GM12873 (cell line): ENCODE results near the gene METTL16.

Experiments used
- TF ChIP-seq, protein P1 (sequence below): IDR thresholded peaks from 2 replicates; pipeline ENCODE4 v1.5.1; 2012; ENCODE audit warnings: low read depth, mild to moderate bottlenecking, moderate library complexity, low read length, control low read depth; ENCODE audit not compliant: insufficient read depth; ENCODE audit errors: missing control alignments

METTL16 gene

DNA sequence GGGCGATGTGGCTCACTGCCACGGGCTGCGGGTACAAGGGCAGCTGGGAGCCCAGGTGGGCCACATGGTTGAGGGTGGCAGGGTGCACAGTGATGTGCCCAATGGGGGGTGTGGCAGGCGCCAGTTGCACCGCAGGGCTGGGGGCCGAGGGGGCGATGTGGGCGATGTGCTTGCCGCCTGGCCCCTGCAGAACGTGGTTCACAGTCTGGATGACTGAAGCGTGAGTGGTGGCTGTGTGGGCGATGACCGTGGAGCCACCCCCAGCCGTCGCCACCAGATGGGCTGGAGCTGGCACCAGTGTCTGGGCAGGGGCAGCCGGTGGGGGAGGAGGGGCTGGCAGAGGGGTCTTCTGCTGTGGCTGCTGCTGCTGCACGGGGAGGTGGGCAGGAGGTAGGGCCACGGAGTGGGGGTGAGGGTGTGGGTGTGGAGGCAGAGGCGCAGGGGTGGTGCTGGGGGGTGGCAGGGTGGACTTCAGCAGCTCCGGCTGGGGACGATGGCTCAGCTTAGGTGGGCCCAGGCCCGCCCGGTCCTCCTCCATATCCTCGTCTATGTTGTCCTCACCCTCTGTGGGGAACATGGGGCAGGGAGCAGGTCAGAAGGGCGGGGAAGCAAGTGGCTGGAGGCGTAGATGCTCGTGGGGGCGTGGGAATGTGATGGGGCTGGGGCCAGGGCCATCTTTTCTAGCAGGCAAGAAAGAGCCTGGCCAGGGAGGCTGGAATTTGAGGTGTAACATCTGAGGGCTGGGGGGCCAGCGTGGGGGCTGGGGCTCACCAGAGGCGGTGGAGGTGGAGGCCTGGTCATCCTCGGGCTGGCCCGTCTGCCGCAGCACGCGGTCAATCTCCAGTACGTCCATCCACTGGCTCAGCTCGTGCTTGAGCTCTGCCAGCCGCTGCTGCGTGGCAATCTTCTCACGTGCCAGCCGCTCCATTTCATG lies 124.3 kb downstream of the METTL16 start:
- TF ChIP-seq, protein P1, sequence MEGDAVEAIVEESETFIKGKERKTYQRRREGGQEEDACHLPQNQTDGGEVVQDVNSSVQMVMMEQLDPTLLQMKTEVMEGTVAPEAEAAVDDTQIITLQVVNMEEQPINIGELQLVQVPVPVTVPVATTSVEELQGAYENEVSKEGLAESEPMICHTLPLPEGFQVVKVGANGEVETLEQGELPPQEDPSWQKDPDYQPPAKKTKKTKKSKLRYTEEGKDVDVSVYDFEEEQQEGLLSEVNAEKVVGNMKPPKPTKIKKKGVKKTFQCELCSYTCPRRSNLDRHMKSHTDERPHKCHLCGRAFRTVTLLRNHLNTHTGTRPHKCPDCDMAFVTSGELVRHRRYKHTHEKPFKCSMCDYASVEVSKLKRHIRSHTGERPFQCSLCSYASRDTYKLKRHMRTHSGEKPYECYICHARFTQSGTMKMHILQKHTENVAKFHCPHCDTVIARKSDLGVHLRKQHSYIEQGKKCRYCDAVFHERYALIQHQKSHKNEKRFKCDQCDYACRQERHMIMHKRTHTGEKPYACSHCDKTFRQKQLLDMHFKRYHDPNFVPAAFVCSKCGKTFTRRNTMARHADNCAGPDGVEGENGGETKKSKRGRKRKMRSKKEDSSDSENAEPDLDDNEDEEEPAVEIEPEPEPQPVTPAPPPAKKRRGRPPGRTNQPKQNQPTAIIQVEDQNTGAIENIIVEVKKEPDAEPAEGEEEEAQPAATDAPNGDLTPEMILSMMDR = no peak

DNA sequence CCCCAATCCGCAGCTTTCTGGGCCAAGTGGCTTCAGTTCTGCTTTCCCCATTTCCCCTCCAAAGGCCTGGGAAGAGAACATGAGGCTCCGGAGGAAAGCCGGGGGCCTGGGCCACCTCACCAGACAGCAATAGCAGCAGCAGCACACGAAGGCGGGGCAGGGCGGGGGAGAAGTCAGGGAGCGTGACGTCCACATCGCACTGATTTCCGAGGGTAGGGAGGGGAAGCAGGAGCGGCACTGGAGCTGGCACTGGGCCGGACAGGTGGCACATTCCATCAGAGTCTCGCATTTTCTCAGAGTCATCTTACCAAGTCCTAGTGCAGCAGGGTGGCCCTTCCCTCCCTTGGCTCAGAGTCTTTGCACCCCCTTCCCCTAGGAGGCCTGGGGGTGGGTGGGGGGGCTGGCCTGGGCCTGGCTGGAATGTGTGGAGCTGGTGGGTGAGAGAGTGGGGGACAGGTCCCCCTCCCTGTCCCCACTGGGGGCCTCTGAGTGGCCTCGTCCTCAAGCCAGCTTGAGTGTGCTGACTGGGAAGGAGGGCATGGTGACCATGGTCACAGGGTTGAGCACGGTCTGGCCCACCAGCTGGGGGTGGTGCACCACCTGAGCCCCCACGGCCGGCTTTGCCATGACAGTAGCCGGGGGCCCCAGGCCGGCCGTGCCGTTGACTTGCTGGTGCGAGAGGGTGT lies 125.1 kb downstream of the METTL16 start:
- TF ChIP-seq, protein P1 = no peak

- TF ChIP-seq, protein P1 = no peak
Measured at GRCh38 chr17:2385240-2386210, 126.2 kb downstream of the METTL16 start.

DNA sequence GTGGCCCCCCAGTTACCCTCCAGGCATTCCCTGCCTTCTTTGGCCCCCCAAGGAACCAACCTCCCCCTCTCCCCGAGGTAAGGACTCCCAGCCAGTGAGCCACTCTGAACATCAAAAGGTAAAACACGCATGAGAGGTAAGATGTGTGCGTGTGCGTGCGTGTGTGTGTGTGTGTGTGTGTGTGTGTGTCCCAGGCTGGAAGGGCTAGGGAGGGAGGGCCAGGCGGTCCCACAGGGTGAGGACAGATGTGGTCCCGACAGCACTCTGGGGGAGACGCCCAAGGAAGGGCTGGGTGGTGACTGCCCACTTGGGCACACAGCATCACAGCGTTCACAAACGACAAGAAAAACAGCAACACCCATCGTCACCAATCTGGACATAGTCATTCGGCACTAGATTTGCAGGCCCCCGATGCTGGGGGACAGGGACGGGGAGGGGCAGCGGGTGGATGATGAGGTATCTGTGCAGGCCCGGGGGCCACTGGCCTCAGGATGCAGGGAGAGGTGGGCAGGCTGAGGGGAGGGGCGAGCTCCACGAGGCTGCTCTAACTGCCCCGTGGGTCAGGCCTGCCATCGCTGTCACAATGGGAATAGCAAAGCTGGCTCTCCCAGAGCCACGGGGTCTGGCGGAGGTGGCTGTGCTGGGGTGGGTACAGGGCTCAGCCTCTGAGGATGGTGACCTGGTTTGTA lies 127.1 kb downstream of the METTL16 start:
- TF ChIP-seq, protein P1 = no peak

DNA sequence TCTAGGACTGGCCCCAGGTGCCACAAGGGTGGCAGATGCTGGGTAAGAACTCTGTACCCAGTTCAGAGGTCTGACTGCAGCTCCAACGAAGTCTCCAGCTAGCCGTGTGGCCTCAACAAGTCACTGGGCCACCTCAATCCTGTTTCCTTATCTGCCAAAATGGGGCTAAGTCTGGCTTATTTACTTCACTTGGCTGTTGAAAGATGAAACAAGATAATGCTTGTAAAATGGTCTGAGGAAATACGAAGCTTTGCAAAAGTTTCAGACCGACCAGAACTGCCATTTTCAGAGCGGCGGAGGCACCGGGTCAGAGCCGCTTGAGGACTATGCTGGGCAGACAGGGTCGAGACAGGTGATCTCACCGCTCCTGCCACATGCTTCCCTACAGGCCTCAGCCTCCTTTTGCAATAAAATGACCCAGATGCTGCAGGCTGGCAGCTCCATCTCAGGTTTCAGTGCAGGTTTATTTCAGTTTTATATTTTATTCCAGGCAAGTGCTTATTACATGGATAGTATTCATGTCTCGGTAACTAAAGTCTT lies 128.0 kb downstream of the METTL16 start:
- TF ChIP-seq, protein P1 = no peak

DNA sequence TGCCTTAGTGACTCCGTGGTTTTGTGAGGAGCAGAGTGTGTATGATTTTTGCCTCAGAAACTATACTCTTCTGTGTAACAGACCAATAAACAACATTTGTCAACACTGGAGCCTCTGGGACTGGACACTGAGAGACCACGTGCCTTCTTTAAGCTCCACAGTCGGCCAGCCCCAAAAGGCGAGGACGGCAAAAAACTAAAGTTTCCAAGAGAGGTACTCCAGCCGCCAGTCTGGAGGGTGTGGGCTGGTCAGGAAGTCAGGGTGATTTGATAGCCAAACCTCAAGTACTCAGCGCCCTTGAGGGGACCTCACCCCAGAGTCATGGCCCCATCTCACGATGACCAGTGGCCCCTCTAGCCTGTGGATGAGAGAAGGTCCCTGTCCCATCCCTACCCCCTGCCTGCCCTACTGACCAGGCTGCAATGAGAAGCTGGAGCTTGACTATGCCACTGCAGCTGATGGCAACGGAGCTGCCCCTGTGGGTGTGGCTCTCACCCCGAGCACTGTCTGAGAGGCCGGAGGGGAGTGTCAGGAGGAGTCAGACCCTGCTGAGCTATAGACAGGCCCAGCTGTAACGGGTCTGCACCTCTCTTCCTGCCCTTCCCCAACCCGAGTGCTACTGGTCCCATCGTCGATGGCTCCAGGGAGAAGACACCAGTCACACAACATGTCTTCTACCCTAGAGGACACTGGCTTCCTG lies 130.6 kb downstream of the METTL16 start:
- TF ChIP-seq, protein P1 = no peak
